Endodermal cell (in vitro differentiated cells): Measurements from ENCODE around the gene LARGE1. TPM values are rescaled to one million over a fixed set of nuclear protein-coding genes. Genes with fewer than 3 reads are reported as not detected.

Source experiments
- DNase-seq: peaks from one replicate; pipeline ENCODE4 v3.0.0-alpha.2; 2017
- H3K27ac ChIP-seq: 2 replicates; pipeline ENCODE4 v1.5.1; 2013; ENCODE audit warnings: mild to moderate bottlenecking, low read depth, low read length, moderate library complexity
- H3K27me3 ChIP-seq: 2 replicates; pipeline ENCODE4 v1.6.1; 2013; ENCODE audit warnings: mild to moderate bottlenecking, low read length, moderate library complexity; ENCODE audit not compliant: insufficient read depth, control insufficient read depth, poor library complexity, severe bottlenecking
- H3K36me3 ChIP-seq: 2 replicates; pipeline ENCODE4 v1.7.0; 2013; ENCODE audit warnings: mild to moderate bottlenecking, low read length, moderate library complexity; ENCODE audit not compliant: control insufficient read depth, insufficient read depth
- H3K4me1 ChIP-seq: one replicate; pipeline ENCODE4 v1.7.0; 2013; ENCODE audit warnings: low read length; ENCODE audit not compliant: control insufficient read depth, insufficient read depth
- H3K4me3 ChIP-seq: 2 replicates; pipeline ENCODE4 v1.5.1; 2013; ENCODE audit warnings: mild to moderate bottlenecking, low read length, moderate library complexity
- H3K9ac ChIP-seq: 2 replicates; pipeline ENCODE4 v1.6.1; 2013; ENCODE audit warnings: mild to moderate bottlenecking, low read length, moderate library complexity; ENCODE audit not compliant: poor library complexity, severe bottlenecking; ENCODE audit errors: extremely low read depth
- H3K9me3 ChIP-seq: 2 replicates; pipeline ENCODE4 v1.6.1; 2013; ENCODE audit warnings: mild to moderate bottlenecking, low read length, moderate library complexity; ENCODE audit not compliant: control insufficient read depth
- H3K27ac Mint-ChIP-seq: 2 replicates; pipeline ENCODE4 v1.8.0; 2020; ENCODE audit warnings: mixed read lengths
- H3K27me3 Mint-ChIP-seq: 2 replicates; pipeline ENCODE4 v1.8.0; 2021; ENCODE audit warnings: mild to moderate bottlenecking, mixed read lengths; ENCODE audit not compliant: insufficient read depth
- H3K36me3 Mint-ChIP-seq: 2 replicates; pipeline ENCODE4 v1.8.0; 2020; ENCODE audit warnings: low read depth, mixed read lengths
- H3K4me1 Mint-ChIP-seq: 2 replicates; pipeline ENCODE4 v1.8.0; 2020; ENCODE audit warnings: mixed read lengths
- H3K4me3 Mint-ChIP-seq: 2 replicates; pipeline ENCODE4 v1.8.0; 2020; ENCODE audit warnings: mild to moderate bottlenecking, moderate library complexity, mixed read lengths
- H3K9me3 Mint-ChIP-seq: 2 replicates; pipeline ENCODE4 v1.8.0; 2020; ENCODE audit warnings: mild to moderate bottlenecking, mixed read lengths
- WGBS, 2 experiments: methylation state at CpG; one replicate each; pipeline versions ENCODE4 v1.1.5 to v1.1.7; 2013; ENCODE audit warnings: missing lambda C conversion rate in 2 of 2, mixed read lengths in 1 of 2; ENCODE audit not compliant: insufficient coverage in 1 of 2, insufficient read length in 1 of 2; 5-methylcytosine and 5-hydroxymethylcytosine counted together
- total RNA-seq, 2 donors: library from RNA; stranded (reverse); fragmentation: NEBNext Ultra II Directional in 1 of 2; extraction: Animal tissue kit (Norgen Biotek cat#: 25700) in 1 of 2; gene quantifications; 2 replicates in 1 of 2; 3 replicates in 1 of 2; pipeline ENCODE4 v1.2.1, GENCODE V29; 2021
- TF ChIP-seq, protein P1 (sequence below): fragments of 200-600 bp; sonication (generic); conservative IDR thresholded peaks from 2 replicates; pipeline ENCODE4 v1.5.0; 2021; ENCODE audit warnings: antibody characterized with exemption, mild to moderate bottlenecking

The LARGE1 gene
- total RNA-seq, 2 donors from 2014 or later: 17.5 to 24.3 TPM

DNA sequence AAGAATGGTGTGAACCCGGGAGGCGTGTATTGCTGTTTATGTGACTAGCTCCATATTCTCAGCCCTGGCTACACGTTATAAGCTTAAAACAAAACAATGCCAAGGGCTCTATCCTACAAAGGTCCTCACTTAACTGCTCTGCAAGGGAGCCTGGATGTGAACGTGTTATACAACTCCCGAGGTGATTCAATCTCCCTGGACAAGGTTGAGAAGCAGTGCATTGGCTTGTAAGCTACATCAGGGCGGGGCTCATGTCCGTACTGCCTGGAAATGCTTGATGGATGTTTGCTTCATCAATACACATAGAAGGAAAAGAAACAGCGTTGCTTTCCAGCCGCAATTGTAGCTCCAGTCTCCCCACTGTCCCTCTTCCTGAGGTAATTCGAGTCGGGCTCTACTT is 605.2 kb downstream of the LARGE1 start:
- Mint-ChIP-seq H3K27me3 (peaks cover 2% of the 10 kb centered on the region), H3K4me1 (no peaks in the 10 kb centered on the region), H3K9me3 (no peaks in the 10 kb centered on the region), H3K36me3 (no peaks in the 10 kb centered on the region), H3K4me3 (no peak overlapping the region), H3K27ac (no peak overlapping the region)
- TF ChIP-seq, protein P1, sequence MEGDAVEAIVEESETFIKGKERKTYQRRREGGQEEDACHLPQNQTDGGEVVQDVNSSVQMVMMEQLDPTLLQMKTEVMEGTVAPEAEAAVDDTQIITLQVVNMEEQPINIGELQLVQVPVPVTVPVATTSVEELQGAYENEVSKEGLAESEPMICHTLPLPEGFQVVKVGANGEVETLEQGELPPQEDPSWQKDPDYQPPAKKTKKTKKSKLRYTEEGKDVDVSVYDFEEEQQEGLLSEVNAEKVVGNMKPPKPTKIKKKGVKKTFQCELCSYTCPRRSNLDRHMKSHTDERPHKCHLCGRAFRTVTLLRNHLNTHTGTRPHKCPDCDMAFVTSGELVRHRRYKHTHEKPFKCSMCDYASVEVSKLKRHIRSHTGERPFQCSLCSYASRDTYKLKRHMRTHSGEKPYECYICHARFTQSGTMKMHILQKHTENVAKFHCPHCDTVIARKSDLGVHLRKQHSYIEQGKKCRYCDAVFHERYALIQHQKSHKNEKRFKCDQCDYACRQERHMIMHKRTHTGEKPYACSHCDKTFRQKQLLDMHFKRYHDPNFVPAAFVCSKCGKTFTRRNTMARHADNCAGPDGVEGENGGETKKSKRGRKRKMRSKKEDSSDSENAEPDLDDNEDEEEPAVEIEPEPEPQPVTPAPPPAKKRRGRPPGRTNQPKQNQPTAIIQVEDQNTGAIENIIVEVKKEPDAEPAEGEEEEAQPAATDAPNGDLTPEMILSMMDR: no peak
- H3K27me3 ChIP-seq: no peaks in the 10 kb centered on the region
- no peak overlapping the region for H3K4me3 ChIP-seq
- H3K27ac ChIP-seq: no peak overlapping the region
- DNase-seq: no peak
- WGBS, 2 experiments: 92 to 94% methylated on average over 7 to 11 of the region's 11 CpGs
- peaks cover 7% of the 10 kb centered on the region for H3K36me3 ChIP-seq
- no peaks in the 10 kb centered on the region for H3K4me1 ChIP-seq
- no peak overlapping the region for H3K9ac ChIP-seq
- H3K9me3 ChIP-seq: no peaks in the 10 kb centered on the region

DNA sequence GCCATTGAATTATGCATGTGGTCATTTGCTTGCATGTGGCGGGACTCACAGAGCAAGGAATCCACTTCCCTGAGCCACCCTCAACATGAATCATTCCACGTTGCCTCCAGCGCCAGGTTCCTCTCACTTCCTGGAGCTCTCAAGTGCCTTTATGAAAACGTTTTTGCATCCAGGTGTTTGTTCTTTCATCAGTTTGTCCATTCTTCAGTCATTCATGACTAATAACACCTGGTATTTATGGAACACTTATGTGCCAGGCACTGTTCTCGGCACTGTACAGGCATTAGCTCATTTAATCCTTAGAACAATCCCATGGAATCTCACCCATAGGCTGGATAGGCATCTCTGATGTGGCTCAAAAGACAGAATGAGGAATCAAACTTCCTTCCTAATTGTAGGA is 606.0 kb downstream of the LARGE1 start:
- no peaks in the 10 kb centered on the region for H3K36me3 Mint-ChIP-seq
- no peaks in the 10 kb centered on the region for H3K4me1 ChIP-seq
- no peak overlapping the region for H3K27ac ChIP-seq
- H3K27me3 ChIP-seq: no peaks in the 10 kb centered on the region
- H3K9ac ChIP-seq: no peak overlapping the region
- H3K4me3 Mint-ChIP-seq: no peak overlapping the region
- H3K27me3 Mint-ChIP-seq: peaks cover 2% of the 10 kb centered on the region
- H3K9me3 Mint-ChIP-seq: no peaks in the 10 kb centered on the region
- H3K27ac Mint-ChIP-seq: no peak overlapping the region
- DNase-seq: no peak
- no peak overlapping the region for H3K4me3 ChIP-seq
- H3K9me3 ChIP-seq: no peaks in the 10 kb centered on the region
- peaks cover 7% of the 10 kb centered on the region for H3K36me3 ChIP-seq
- WGBS, 2 experiments: 90 to 98% methylated on average over 4 to 5 of the region's 5 CpGs
- TF ChIP-seq, protein P1: no peak
- H3K4me1 Mint-ChIP-seq: no peaks in the 10 kb centered on the region

DNA sequence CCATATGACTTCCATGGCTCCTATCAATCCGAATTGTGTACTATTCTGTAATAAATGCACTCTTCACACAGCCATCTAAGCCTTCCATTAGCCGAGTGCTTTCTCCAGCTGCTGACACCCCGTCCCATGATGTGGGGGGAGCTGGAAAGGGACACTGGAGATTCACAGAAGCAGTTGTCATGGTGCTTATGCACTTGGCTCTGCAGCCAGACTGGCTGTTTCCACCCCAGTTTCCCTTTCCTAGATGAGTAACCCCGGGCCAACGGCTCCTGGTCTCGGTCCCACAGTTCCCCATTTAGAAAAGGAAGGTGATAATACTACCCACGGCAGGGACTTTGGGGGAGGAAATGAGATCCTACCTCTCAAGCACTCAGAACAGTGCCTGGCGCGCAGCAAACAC is 617.2 kb downstream of the LARGE1 start:
- Mint-ChIP-seq H3K4me3 (no peak overlapping the region), H3K27ac (no peak overlapping the region), H3K36me3 (no peaks in the 10 kb centered on the region), H3K4me1 (peaks cover 6% of the 10 kb centered on the region), H3K9me3 (no peaks in the 10 kb centered on the region), H3K27me3 (no peaks in the 10 kb centered on the region)
- TF ChIP-seq, protein P1: no peak
- H3K4me1 ChIP-seq: peaks cover 7% of the 10 kb centered on the region
- no peak overlapping the region for H3K27ac ChIP-seq
- DNase-seq: no peak
- no peak overlapping the region for H3K4me3 ChIP-seq
- H3K9me3 ChIP-seq: no peaks in the 10 kb centered on the region
- no peak overlapping the region for H3K9ac ChIP-seq
- H3K27me3 ChIP-seq: no peaks in the 10 kb centered on the region
- no peaks in the 10 kb centered on the region for H3K36me3 ChIP-seq
- 87 to 97% methylated on average over 4 to 7 of the region's 9 CpGs for WGBS, 2 experiments
